WTC11 (cell line): ENCODE measurements around the gene C5orf15. TPM values are rescaled to one million over a fixed set of nuclear protein-coding genes. Genes with fewer than 3 reads are reported as not detected.
A peak's percentile ranks its signal among the peaks of the same experiment; 100 is the strongest.

Experiments
- ATAC-seq: fragments of 200-7000 bp; cut with Tn5 transposase; 2 replicates; pipeline ENCODE4 v1.10.0; 2021; ENCODE audit warnings: mild to moderate bottlenecking, moderate library complexity
- CTCF ChIA-PET: fragments of 300-600 bp; sonication (Branson Sonifier 250); formaldehyde crosslinking; loops from one replicate; lab custom pipeline; 2021; ENCODE audit warnings: antibody characterized with exemption; lab: Charles Lee
- POLR2A ChIA-PET: fragments of 350-600 bp; sonication (Branson Sonifier 250); formaldehyde crosslinking; loops from one replicate; lab custom pipeline; 2021; ENCODE audit warnings: antibody characterized with exemption; lab: Charles Lee
- DNase-seq: peaks from one replicate; pipeline ENCODE4 v3.0.0; 2021; ENCODE audit warnings: low spot score
- H3K27ac Mint-ChIP-seq: 2 replicates; pipeline ENCODE4 v1.8.0; 2021; ENCODE audit warnings: mixed read lengths
- H3K27me3 Mint-ChIP-seq: 2 replicates; pipeline ENCODE4 v1.8.0; 2021; ENCODE audit warnings: low read depth, mild to moderate bottlenecking, moderate library complexity, mixed read lengths
- H3K36me3 Mint-ChIP-seq: 2 replicates; pipeline ENCODE4 v1.8.0; 2021; ENCODE audit warnings: mixed read lengths
- H3K4me1 Mint-ChIP-seq: 2 replicates; pipeline ENCODE4 v1.8.0; 2022; ENCODE audit warnings: mixed read lengths
- H3K4me3 Mint-ChIP-seq: 2 replicates; pipeline ENCODE4 v1.8.0; 2021; ENCODE audit warnings: mild to moderate bottlenecking, moderate library complexity, mixed read lengths
- H3K9me3 Mint-ChIP-seq: 2 replicates; pipeline ENCODE4 v1.8.0; 2021; ENCODE audit warnings: mixed read lengths
- ARID4B ChIP-seq: sonication (generic); formaldehyde crosslinking; IDR thresholded peaks from 2 replicates; pipeline ENCODE4 v1.8.0; 2023; ENCODE audit warnings: missing genetic modification reagents, mild to moderate bottlenecking, borderline replicate concordance
- CREM ChIP-seq: sonication (generic); formaldehyde crosslinking; IDR thresholded peaks from 2 replicates; pipeline ENCODE4 v1.8.1; 2022; ENCODE audit warnings: mild to moderate bottlenecking, missing genetic modification reagents, moderate library complexity
- E2F1 ChIP-seq: sonication (generic); formaldehyde crosslinking; IDR thresholded peaks from 2 replicates; pipeline ENCODE4 v1.8.0; 2022; ENCODE audit warnings: mild to moderate bottlenecking, missing genetic modification reagents
- ELF4 ChIP-seq: sonication (generic); formaldehyde crosslinking; IDR thresholded peaks from 2 replicates; pipeline ENCODE4 v1.8.1; 2022; ENCODE audit warnings: low read depth, mild to moderate bottlenecking, moderate library complexity, missing genetic modification reagents
- GABPB1 ChIP-seq: sonication (generic); formaldehyde crosslinking; IDR thresholded peaks from 2 replicates; pipeline ENCODE4 v1.8.1; 2023; ENCODE audit warnings: mild to moderate bottlenecking, missing genetic modification reagents
- JAZF1 ChIP-seq: fragments of 250-450 bp; sonication (Bioruptor Pico); IDR thresholded peaks from 2 replicates; pipeline ENCODE4 v1.9.0; 2021; ENCODE audit warnings: moderate library complexity, mild to moderate bottlenecking, inconsistent platforms
- JUN ChIP-seq: sonication (generic); formaldehyde crosslinking; IDR thresholded peaks from 2 replicates; pipeline ENCODE4 v1.8.0; 2023; ENCODE audit warnings: mild to moderate bottlenecking, missing genetic modification reagents
- NFATC4 ChIP-seq: fragments of 250-450 bp; sonication (Bioruptor Pico); IDR thresholded peaks from 2 replicates; pipeline ENCODE4 v1.9.0; 2021; ENCODE audit warnings: mild to moderate bottlenecking
- NFE2L1 ChIP-seq: sonication (generic); formaldehyde crosslinking; IDR thresholded peaks from 2 replicates; pipeline ENCODE4 v1.8.1; 2023; ENCODE audit warnings: missing genetic modification reagents
- USF1 ChIP-seq: sonication (generic); formaldehyde crosslinking; IDR thresholded peaks from 2 replicates; pipeline ENCODE4 v1.8.0; 2022; ENCODE audit warnings: mild to moderate bottlenecking, missing genetic modification reagents
- ZBTB21 ChIP-seq: sonication (generic); formaldehyde crosslinking; IDR thresholded peaks from 2 replicates; pipeline ENCODE4 v1.8.1; 2023; ENCODE audit warnings: mild to moderate bottlenecking, missing genetic modification reagents, borderline replicate concordance
- ZNF121 ChIP-seq: sonication (generic); formaldehyde crosslinking; IDR thresholded peaks from 2 replicates; pipeline ENCODE4 v1.8.0; 2023; ENCODE audit warnings: missing genetic modification reagents
- ZNF532 ChIP-seq: fragments of 250-450 bp; sonication (Bioruptor Pico); IDR thresholded peaks from 2 replicates; pipeline ENCODE4 v1.9.0; 2021; ENCODE audit warnings: mild to moderate bottlenecking, borderline replicate concordance
- total RNA-seq: library from RNA; stranded (reverse); gene quantifications from 3 replicates; pipeline ENCODE4 v1.2.3, GENCODE V29; 2021

C5orf15 gene
- total RNA-seq, 1 experiment from 2014 or later: 32.7 TPM

- ATAC-seq (no peak), DNase-seq (no peak)
- no peak overlapping the region for H3K4me3 Mint-ChIP-seq
- TF ChIP-seq USF1 (CRISPR knock-in tag): no peak
- no peak for TF ChIP-seq JAZF1 (CRISPR knock-in tag)
- no peak for TF ChIP-seq ARID4B (CRISPR knock-in tag)
- TF ChIP-seq JUN (CRISPR knock-in tag): no peak
- no peak for TF ChIP-seq NFATC4 (CRISPR knock-in tag)
- no peak for TF ChIP-seq E2F1
- TF ChIP-seq ZNF532: no peak
- TF ChIP-seq CREM (CRISPR knock-in tag): no peak
- no peak for TF ChIP-seq GABPB1 (CRISPR knock-in tag)
- no peak for TF ChIP-seq NFE2L1
- TF ChIP-seq ELF4: no peak
- H3K27ac Mint-ChIP-seq: peak overlapping the region; percentile 4; the same call in 1 of the 2 replicates
- no peaks in the 10 kb centered on the region for H3K27me3 Mint-ChIP-seq
- ChIA-PET CTCF (no interaction called here), POLR2A (no interaction called here)
- H3K36me3 Mint-ChIP-seq: peaks cover 22% of the 10 kb centered on the region
- H3K9me3 Mint-ChIP-seq: no peaks in the 10 kb centered on the region
- peaks cover 1% of the 10 kb centered on the region for H3K4me1 Mint-ChIP-seq
These were observed 8.8 kb downstream of the C5orf15 start for GRCh38 chr5:133959643-133960042.

GRCh38 chr5:133957591-133957990 is 10.8 kb downstream of the C5orf15 start:
- H3K36me3 Mint-ChIP-seq: peaks cover 25% of the 10 kb centered on the region
- no peak for ATAC-seq
- no peaks in the 10 kb centered on the region for H3K27me3 Mint-ChIP-seq
- ChIA-PET CTCF (interaction anchor here (1.6 kb wide), 1 partner anchor 39 kb away, joined by 4 read pairs; no protein-coding TSS in a partner anchor), POLR2A (interaction anchor here (0.6 to 1.1 kb wide), 2 partner anchors 32 to 49 kb away, joined by 3 read pairs; no protein-coding TSS in a partner anchor)
- no peaks in the 10 kb centered on the region for H3K9me3 Mint-ChIP-seq
- H3K4me3 Mint-ChIP-seq: no peak overlapping the region
- H3K4me1 Mint-ChIP-seq: peaks cover 10% of the 10 kb centered on the region
- no peak for DNase-seq
- TF ChIP-seq ZBTB21 (CRISPR knock-in tag): no peak
- TF ChIP-seq ZNF121 (CRISPR knock-in tag): no peak
- TF ChIP-seq, all 79 proteins: peak for 0
- H3K27ac Mint-ChIP-seq: no peak overlapping the region
